ENCODE data around the gene PIAS1. TPM values are rescaled to one million over a fixed set of nuclear protein-coding genes. Genes with fewer than 3 reads are reported as not detected.
"Not testable (repeated sequence)": the region's sequence is repeated elsewhere in the genome, so short reads cannot be mapped to it uniquely, and the experiment has no call there.

Gene PIAS1
- total RNA-seq, 1 experiment from 2014 or later: 29.7 TPM

- ATAC-seq (no peak), DNase-seq (ENCODE audit: low spot score) (no peak)
- no peak overlapping the region for H3K4me3 Mint-ChIP-seq
- CTCF ChIA-PET: interaction anchor here (0.6 to 1.9 kb wide), 4 partner anchors 9 to 324 kb away, joined by 3 to 11 read pairs (median 3); no protein-coding TSS in a partner anchor
- no peaks in the 10 kb centered on the region for H3K9me3 Mint-ChIP-seq
- no peaks in the 10 kb centered on the region; the same call in 1 of the 2 replicates for H3K36me3 Mint-ChIP-seq
- POLR2A ChIA-PET: interaction anchor here (0.7 to 1.0 kb wide), 2 partner anchors 10 to 361 kb away, joined by 3 to 4 read pairs; no protein-coding TSS in a partner anchor
- H3K27me3 Mint-ChIP-seq (ENCODE audit: low read depth): no peaks in the 10 kb centered on the region
- TF ChIP-seq FOXP1 (CRISPR knock-in tag; IDR thresholded peaks at IDR 0.05; ENCODE audit: borderline replicate concordance) (no peak), NFE2L1 (CRISPR knock-in tag; IDR thresholded peaks at IDR 0.05) (no peak), ZNF671 (CRISPR knock-in tag; IDR thresholded peaks at IDR 0.05) (no peak), ZMAT4 (CRISPR knock-in tag; IDR thresholded peaks at IDR 0.05) (no peak), GABPB1 (CRISPR knock-in tag; IDR thresholded peaks at IDR 0.05) (no peak), ZNF396 (CRISPR knock-in tag; IDR thresholded peaks at IDR 0.05; ENCODE audit: borderline replicate concordance) (no peak), GRHL2 (CRISPR knock-in tag; IDR thresholded peaks at IDR 0.05; ENCODE audit: insufficient replicate concordance, severe bottlenecking) (no peak), ESRRA (CRISPR knock-in tag; IDR thresholded peaks at IDR 0.05; ENCODE audit: borderline replicate concordance) (no peak), ERG (CRISPR knock-in tag; IDR thresholded peaks at IDR 0.05) (no peak), ZNF263 (CRISPR knock-in tag; IDR thresholded peaks at IDR 0.05; ENCODE audit: low read depth) (no peak), ZNF232 (CRISPR knock-in tag; IDR thresholded peaks at IDR 0.05) (no peak), NR1H2 (CRISPR knock-in tag; IDR thresholded peaks at IDR 0.05) (no peak), IRF2 (CRISPR knock-in tag; IDR thresholded peaks at IDR 0.05; ENCODE audit: borderline replicate concordance, low read depth) (no peak), RORB (CRISPR knock-in tag; IDR thresholded peaks at IDR 0.05) (no peak)
- TF ChIP-seq, protein P1, sequence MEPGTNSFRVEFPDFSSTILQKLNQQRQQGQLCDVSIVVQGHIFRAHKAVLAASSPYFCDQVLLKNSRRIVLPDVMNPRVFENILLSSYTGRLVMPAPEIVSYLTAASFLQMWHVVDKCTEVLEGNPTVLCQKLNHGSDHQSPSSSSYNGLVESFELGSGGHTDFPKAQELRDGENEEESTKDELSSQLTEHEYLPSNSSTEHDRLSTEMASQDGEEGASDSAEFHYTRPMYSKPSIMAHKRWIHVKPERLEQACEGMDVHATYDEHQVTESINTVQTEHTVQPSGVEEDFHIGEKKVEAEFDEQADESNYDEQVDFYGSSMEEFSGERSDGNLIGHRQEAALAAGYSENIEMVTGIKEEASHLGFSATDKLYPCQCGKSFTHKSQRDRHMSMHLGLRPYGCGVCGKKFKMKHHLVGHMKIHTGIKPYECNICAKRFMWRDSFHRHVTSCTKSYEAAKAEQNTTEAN (CRISPR knock-in tag; IDR thresholded peaks at IDR 0.05): no peak
- TF ChIP-seq, protein P2, sequence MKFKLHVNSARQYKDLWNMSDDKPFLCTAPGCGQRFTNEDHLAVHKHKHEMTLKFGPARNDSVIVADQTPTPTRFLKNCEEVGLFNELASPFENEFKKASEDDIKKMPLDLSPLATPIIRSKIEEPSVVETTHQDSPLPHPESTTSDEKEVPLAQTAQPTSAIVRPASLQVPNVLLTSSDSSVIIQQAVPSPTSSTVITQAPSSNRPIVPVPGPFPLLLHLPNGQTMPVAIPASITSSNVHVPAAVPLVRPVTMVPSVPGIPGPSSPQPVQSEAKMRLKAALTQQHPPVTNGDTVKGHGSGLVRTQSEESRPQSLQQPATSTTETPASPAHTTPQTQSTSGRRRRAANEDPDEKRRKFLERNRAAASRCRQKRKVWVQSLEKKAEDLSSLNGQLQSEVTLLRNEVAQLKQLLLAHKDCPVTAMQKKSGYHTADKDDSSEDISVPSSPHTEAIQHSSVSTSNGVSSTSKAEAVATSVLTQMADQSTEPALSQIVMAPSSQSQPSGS (CRISPR knock-in tag; IDR thresholded peaks at IDR 0.05; ENCODE audit: borderline replicate concordance, low read depth): no peak
- TF ChIP-seq, protein P3, sequence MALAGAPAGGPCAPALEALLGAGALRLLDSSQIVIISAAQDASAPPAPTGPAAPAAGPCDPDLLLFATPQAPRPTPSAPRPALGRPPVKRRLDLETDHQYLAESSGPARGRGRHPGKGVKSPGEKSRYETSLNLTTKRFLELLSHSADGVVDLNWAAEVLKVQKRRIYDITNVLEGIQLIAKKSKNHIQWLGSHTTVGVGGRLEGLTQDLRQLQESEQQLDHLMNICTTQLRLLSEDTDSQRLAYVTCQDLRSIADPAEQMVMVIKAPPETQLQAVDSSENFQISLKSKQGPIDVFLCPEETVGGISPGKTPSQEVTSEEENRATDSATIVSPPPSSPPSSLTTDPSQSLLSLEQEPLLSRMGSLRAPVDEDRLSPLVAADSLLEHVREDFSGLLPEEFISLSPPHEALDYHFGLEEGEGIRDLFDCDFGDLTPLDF (CRISPR knock-in tag; IDR thresholded peaks at IDR 0.05): no peak
- peaks cover 46% of the 10 kb centered on the region for H3K4me1 Mint-ChIP-seq
- H3K27ac Mint-ChIP-seq: peak overlapping the region; percentile 4; the same call in 1 of the 2 replicates
Measured at GRCh38 chr15:68201879-68202261, 147.8 kb downstream of the PIAS1 start.

DNA sequence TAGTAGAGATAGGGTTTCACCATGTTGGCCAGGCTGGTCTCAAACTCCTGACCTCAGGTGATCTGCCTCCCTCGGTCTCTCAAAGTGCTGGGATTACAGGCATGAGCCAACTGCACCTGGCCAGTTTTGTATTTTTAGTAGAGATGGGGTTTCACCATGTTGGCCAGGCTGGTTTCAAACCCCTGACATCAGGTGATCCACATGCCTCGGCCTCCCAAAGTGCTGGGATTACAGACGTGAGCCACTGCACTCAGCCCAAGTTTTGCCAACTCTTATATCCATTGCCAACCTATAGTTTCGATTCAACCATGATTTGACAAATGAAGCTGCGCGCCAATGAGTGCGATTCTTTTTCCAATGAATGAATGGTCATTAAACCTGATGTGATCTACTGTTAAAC lies 148.9 kb downstream of the PIAS1 start:
- H3K27me3 Mint-ChIP-seq (ENCODE audit: low read depth); POLR2A ChIA-PET; H3K9me3 Mint-ChIP-seq; ATAC-seq; H3K4me3 Mint-ChIP-seq; H3K36me3 Mint-ChIP-seq; H3K27ac Mint-ChIP-seq; DNase-seq (ENCODE audit: low spot score): not testable (repeated sequence)
- CTCF ChIA-PET: interaction anchor here (0.9 kb wide), 1 partner anchor 104 kb away, joined by 3 read pairs; no protein-coding TSS in a partner anchor
- H3K4me1 Mint-ChIP-seq: peaks cover 51% of the 10 kb centered on the region

GRCh38 chr15:68203486-68203885 lies 149.4 kb downstream of the PIAS1 start:
- ChIA-PET POLR2A (no interaction called here), CTCF (no interaction called here)
- Mint-ChIP-seq H3K9me3 (no peaks in the 10 kb centered on the region), H3K27ac (no peak overlapping the region), H3K4me3 (no peak overlapping the region), H3K36me3 (no peaks in the 10 kb centered on the region), H3K4me1 (peaks cover 51% of the 10 kb centered on the region), H3K27me3 (ENCODE audit: low read depth) (no peaks in the 10 kb centered on the region)
- DNase-seq (ENCODE audit: low spot score) (no peak), ATAC-seq (no peak)
- TF ChIP-seq SP1 (CRISPR knock-in tag; conservative IDR thresholded peaks at IDR 0.05) (no peak), ARID4B (CRISPR knock-in tag; IDR thresholded peaks at IDR 0.05; ENCODE audit: borderline replicate concordance) (no peak), ZNF138 (CRISPR knock-in tag; conservative IDR thresholded peaks at IDR 0.05) (no peak), MYBL2 (CRISPR knock-in tag; IDR thresholded peaks at IDR 0.05) (no peak), NR3C1 (CRISPR knock-in tag; conservative IDR thresholded peaks at IDR 0.05; ENCODE audit: low read depth) (no peak), ATF1 (CRISPR knock-in tag; IDR thresholded peaks at IDR 0.05) (no peak), SOX15 (CRISPR knock-in tag; IDR thresholded peaks at IDR 0.05) (no peak), JUN (CRISPR knock-in tag; IDR thresholded peaks at IDR 0.05) (no peak)

All from WTC11 (cell line).